NT2/D1 (cell line): ENCODE data around the gene PNPLA7.
A peak's percentile ranks its signal among the peaks of the same experiment; 100 is the strongest.

Experiments
- DNase-seq: peaks from one replicate; pipeline ENCODE4 v3.0.0-alpha.2; 2011; ENCODE audit warnings: low read depth, low spot score
- H3K27me3 ChIP-seq: 2 replicates; pipeline ENCODE4 v1.6.0; 2011; ENCODE audit warnings: mild to moderate bottlenecking; ENCODE audit not compliant: insufficient read length, insufficient read depth
- H3K36me3 ChIP-seq: 2 replicates; pipeline ENCODE4 v1.6.1; 2011; ENCODE audit warnings: mild to moderate bottlenecking, low read length, mixed read lengths; ENCODE audit not compliant: insufficient read depth, insufficient read length
- H3K4me1 ChIP-seq: 2 replicates; pipeline ENCODE4 v1.5.1; 2011; ENCODE audit not compliant: insufficient read depth, insufficient read length
- H3K4me3 ChIP-seq: 2 replicates; pipeline ENCODE4 v1.5.1; 2011; ENCODE audit warnings: low read depth; ENCODE audit not compliant: insufficient read length
- H3K9ac ChIP-seq: 2 replicates; pipeline ENCODE4 v1.6.0; 2011; ENCODE audit warnings: low read depth; ENCODE audit not compliant: insufficient read length
- H3K9me3 ChIP-seq: 2 replicates; pipeline ENCODE4 v1.5.1; 2011; ENCODE audit warnings: mild to moderate bottlenecking, low read length; ENCODE audit not compliant: insufficient read depth
- SUZ12 ChIP-seq: IDR thresholded peaks from 2 replicates; pipeline ENCODE4 v1.6.1; 2011; ENCODE audit not compliant: insufficient read length, insufficient read depth; ENCODE audit errors: extremely low read depth
- YY1 ChIP-seq: IDR thresholded peaks from 2 replicates; pipeline ENCODE4 v1.6.1; 2011; ENCODE audit not compliant: insufficient read length, insufficient read depth
- ZNF274 ChIP-seq: IDR thresholded peaks from 2 replicates; pipeline ENCODE4 v1.6.1; 2011; ENCODE audit warnings: mild to moderate bottlenecking, low read depth, low read length

PNPLA7 gene

GRCh38 chr9:137482094-137482781, 68.0 kb downstream of the PNPLA7 start:
- Histone ChIP-seq H3K9me3 (no peaks in the 10 kb centered on the region), H3K4me3 (no peak overlapping the region), H3K9ac (no peak overlapping the region), H3K4me1 (peaks cover 22% of the 10 kb centered on the region), H3K36me3 (no peaks in the 10 kb centered on the region), H3K27me3 (no peaks in the 10 kb centered on the region)
- DNase-seq: no peak
- TF ChIP-seq ZNF274 (no peak), YY1 (no peak), SUZ12 (no peak)

GRCh38 chr9:137480686-137481683, 69.2 kb downstream of the PNPLA7 start:
- no peak overlapping the region for H3K4me3 ChIP-seq
- no peaks in the 10 kb centered on the region for H3K36me3 ChIP-seq
- no peak for DNase-seq
- H3K27me3 ChIP-seq: no peaks in the 10 kb centered on the region
- peaks cover 22% of the 10 kb centered on the region for H3K4me1 ChIP-seq
- TF ChIP-seq YY1: no peak
- TF ChIP-seq SUZ12: no peak
- no peak for TF ChIP-seq ZNF274
- H3K9me3 ChIP-seq: peaks cover 8% of the 10 kb centered on the region; the same call in 1 of the 2 replicates
- H3K9ac ChIP-seq: no peak overlapping the region

GRCh38 chr9:137479892-137480685, 70.1 kb downstream of the PNPLA7 start:
- Histone ChIP-seq H3K9me3 (peaks cover 17% of the 10 kb centered on the region; the same call in 1 of the 2 replicates), H3K9ac (no peak overlapping the region), H3K4me1 (peaks cover 22% of the 10 kb centered on the region), H3K4me3 (no peak overlapping the region), H3K36me3 (no peaks in the 10 kb centered on the region), H3K27me3 (no peaks in the 10 kb centered on the region)
- no peak for DNase-seq
- TF ChIP-seq YY1: no peak
- TF ChIP-seq SUZ12: no peak
- no peak for TF ChIP-seq ZNF274

DNA sequence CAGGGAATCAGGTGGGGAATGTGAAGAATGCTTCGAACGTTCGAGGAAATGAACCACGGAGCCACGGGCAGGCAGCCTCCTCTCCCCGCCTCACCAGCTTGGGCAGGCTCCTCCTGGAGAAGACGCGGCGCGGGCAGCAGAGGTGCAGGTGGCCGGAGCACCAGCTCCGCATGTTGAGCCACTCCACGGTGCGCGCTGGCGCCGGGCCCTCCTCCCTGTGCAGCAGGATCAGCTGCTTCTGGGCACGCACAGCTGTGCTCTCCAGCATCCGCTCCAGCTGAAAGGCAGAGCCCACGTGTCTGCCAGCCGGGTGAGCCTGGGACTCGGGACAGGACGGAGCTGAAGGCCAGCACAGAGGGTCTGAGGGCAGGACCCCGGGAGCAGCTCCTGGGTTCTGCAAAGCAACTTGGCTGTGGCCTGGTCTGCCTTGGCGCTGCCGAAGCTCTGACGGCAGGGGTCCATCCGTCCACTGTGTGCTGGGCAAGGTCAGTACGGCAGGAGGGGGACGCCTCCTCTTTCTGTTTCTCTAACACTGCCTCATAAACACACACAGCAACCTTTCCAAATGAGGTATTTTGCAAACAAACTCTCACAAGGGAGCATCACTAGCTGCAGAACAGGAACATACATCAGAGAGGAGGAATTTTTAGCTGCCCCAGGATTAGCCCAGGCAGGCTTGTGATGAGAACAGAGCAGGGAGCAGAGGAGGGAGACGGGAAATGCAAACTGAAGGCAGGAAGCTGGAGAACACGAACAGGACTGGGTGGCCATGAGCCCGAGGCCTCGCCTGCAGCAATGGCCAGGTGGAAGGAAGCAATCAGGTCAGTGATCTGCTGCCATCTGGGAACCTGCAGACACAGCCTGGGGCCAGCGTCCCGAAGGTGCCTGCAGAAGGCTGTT, 71.0 kb downstream of the PNPLA7 start:
- H3K9ac ChIP-seq: peak overlapping the region; percentile 26
- H3K4me1 ChIP-seq: peaks cover 22% of the 10 kb centered on the region
- peaks cover 19% of the 10 kb centered on the region; the same call in 1 of the 2 replicates for H3K9me3 ChIP-seq
- TF ChIP-seq SUZ12: no peak
- TF ChIP-seq YY1: no peak
- TF ChIP-seq ZNF274: no peak
- no peak overlapping the region for H3K4me3 ChIP-seq
- no peaks in the 10 kb centered on the region for H3K27me3 ChIP-seq
- no peak for DNase-seq
- H3K36me3 ChIP-seq: no peaks in the 10 kb centered on the region

GRCh38 chr9:137478613-137478961, 71.6 kb downstream of the PNPLA7 start:
- Histone ChIP-seq H3K9ac (peak overlapping the region; percentile 18), H3K9me3 (peaks cover 19% of the 10 kb centered on the region; the same call in 1 of the 2 replicates), H3K36me3 (no peaks in the 10 kb centered on the region), H3K4me1 (peaks cover 22% of the 10 kb centered on the region), H3K27me3 (no peaks in the 10 kb centered on the region), H3K4me3 (no peak overlapping the region)
- no peak for DNase-seq
- TF ChIP-seq ZNF274 (no peak), YY1 (no peak), SUZ12 (no peak)
